Stimulated activated CD8-positive, alpha-beta memory T cell treated with anti-CD3 and anti-CD28 coated beads, Interleukin-7, amount 100 ng/mL, for 48 hours (primary cell): Measurements from ENCODE around the gene UNC13D.
A peak's percentile ranks its signal among the peaks of the same experiment; 100 is the strongest.
"Not testable (repeated sequence)": the region's sequence is repeated elsewhere in the genome, so short reads cannot be mapped to it uniquely, and the experiment has no call there.

ENCODE experiments used
- DNase-seq, 2 donors: peaks; one replicate each; pipeline ENCODE4 v3.0.0-alpha.2; 2020; ENCODE audit warnings: low read depth in 1 of 2; ENCODE audit errors: extremely low read depth in 1 of 2

Gene UNC13D

GRCh38 chr17:75807861-75808260 lies 36.3 kb downstream of the UNC13D start:
- DNase-seq: no peak

GRCh38 chr17:75806822-75807500 lies 37.2 kb downstream of the UNC13D start:
- no peak for DNase-seq

GRCh38 chr17:75803883-75804282 lies 40.3 kb downstream of the UNC13D start:
- DNase-seq: no peak

GRCh38 chr17:75799402-75799801 lies 44.8 kb downstream of the UNC13D start:
- DNase-seq: no peak

GRCh38 chr17:75795820-75796607 lies 48.2 kb downstream of the UNC13D start:
- DNase-seq: no peak

- DNase-seq: no peak
Measured at GRCh38 chr17:75793460-75793859, 50.7 kb downstream of the UNC13D start.

GRCh38 chr17:75791254-75791653 lies 53.0 kb downstream of the UNC13D start:
- no peak for DNase-seq

- peak; percentile 76 to 83 for DNase-seq
Measured at GRCh38 chr17:75785016-75785890, 59.0 kb downstream of the UNC13D start.

GRCh38 chr17:75784473-75785015 lies 59.7 kb downstream of the UNC13D start, which contains the start of gene UNK:
UNK (plus strand) TSS chr17:75784806; CDS start chr17:75784881, 75 bp downstream.
- peak; percentile 88 to 95 for DNase-seq

GRCh38 chr17:75783803-75784472 lies 60.3 kb downstream of the UNC13D start:
- DNase-seq: no peak

- DNase-seq: no peak
Measured at GRCh38 chr17:75783069-75783783, 61.0 kb downstream of the UNC13D start.

GRCh38 chr17:75779987-75780889 lies 64.0 kb downstream of the UNC13D start:
- DNase-seq: no peak

- peak; percentile 79 to 92 for DNase-seq
Measured at GRCh38 chr17:75779250-75779986, 64.8 kb downstream of the UNC13D start.

- no peak for DNase-seq
Measured at GRCh38 chr17:75778861-75779249, 65.3 kb downstream of the UNC13D start.

GRCh38 chr17:75778066-75778860 lies 65.9 kb downstream of the UNC13D start:
- not testable (repeated sequence) for DNase-seq

GRCh38 chr17:75777296-75777922 lies 66.8 kb downstream of the UNC13D start:
- DNase-seq: no peak
